Brain pericyte (primary cell): Measurements from ENCODE around the gene PLK1.
"Not testable (repeated sequence)": the region's sequence is repeated elsewhere in the genome, so short reads cannot be mapped to it uniquely, and the experiment has no call there.

Source experiments
- DNase-seq: peaks from one replicate; pipeline ENCODE4 v3.0.0-alpha.2; 2012; ENCODE audit warnings: low read depth, low spot score

PLK1 gene

DNA sequence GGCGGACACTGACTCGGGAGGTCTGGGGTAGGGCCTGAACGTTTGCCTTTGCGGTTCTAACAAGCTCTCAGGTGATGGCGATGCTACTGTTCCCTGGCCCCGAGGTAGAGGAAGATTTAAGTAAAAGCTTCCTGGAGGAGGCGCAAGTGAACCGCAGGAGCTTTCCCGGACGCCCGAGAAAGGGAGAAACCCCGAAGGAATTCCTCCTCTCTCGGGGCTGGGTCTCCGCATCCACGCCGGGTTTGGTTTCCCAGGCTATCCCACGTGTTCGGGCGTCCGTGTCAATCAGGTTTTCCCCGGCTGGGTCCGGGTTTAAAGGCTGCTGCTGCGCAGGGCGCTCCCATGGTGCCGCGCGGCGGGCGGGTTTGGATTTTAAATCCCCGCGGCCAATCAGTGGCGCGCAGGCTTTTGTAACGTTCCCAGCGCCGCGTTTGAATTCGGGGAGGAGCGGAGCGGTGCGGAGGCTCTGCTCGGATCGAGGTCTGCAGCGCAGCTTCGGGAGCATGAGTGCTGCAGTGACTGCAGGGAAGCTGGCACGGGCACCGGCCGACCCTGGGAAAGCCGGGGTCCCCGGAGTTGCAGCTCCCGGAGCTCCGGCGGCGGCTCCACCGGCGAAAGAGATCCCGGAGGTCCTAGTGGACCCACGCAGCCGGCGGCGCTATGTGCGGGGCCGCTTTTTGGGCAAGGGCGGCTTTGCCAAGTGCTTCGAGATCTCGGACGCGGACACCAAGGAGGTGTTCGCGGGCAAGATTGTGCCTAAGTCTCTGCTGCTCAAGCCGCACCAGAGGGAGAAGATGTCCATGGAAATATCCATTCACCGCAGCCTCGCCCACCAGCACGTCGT lies at the start of gene PLK1:
PLK1 (plus strand) TSS at position 460 of the 844 bp plus-strand sequence; CDS start at position 504, 44 bp downstream.
- DNase-seq, result peak; percentile 27

- DNase-seq, result no peak
Measured at GRCh38 chr16:23629516-23629915, 49.2 kb upstream of the PLK1 start.

DNA sequence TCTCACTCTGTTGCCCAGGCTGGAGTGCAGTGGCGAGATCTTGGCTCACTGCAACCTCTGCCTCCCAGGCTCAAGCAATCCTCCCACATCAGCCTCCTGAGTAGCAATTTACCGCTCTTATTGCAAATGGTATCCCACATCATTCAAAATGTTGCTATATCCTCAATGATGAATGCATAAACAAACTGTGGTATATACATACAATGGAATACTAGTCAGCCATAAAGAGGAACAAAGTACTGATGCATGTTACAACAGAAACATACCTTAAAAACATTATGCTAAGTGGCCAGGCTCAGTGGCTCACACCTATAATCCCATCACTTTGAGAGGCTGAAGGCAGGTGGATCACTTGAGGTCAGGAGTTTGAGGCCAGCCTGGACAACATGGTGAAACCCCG lies 46.8 kb upstream of the PLK1 start:
- DNase-seq, result not testable (repeated sequence)

DNA sequence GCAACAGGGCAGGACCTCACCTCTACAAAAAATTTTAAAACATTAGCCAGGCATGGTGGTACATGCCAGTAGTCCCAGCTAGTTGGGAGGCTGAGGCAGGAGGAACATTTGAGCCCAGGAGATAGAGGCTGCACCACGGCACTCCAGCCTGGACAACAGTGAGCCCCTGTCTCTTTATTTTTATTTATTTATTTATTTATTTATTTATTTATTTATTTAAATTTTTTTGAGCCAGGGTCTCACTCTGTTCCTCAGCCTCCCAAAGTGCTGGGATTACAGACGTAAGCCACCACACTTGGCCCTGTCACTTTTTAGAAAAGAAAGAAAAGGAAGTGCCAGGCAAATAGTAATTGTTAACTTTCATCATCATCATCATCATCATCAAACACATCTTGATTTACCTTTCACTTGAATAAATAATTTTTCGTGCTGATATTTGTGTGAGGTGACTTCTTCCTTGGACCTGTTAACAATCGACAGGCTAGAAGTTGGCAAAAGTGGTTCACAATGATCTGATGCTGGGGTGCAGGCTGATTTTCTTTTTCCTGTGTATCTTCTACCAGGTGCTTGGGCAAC lies 44.1 kb upstream of the PLK1 start:
- DNase-seq, result no peak

DNA sequence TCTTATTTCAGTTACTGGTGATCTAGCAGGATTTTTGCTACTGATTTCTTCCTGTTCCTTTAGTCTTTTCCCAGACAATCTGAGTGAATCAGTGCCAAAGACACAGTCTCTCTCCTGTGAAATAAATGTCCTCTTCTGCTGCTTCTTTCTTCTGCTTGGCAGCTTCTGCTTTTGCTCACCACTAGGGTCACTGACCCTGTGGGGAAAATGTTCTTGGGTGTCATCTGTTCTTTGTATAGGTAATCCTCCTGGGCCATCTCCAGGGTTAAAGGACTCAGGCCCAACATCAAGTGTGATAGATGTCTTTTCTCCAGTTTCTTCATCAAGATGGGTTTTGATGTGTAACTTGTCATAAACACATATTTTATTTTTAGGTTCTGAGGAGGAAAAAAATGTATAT lies 42.7 kb upstream of the PLK1 start:
- DNase-seq, result no peak

DNA sequence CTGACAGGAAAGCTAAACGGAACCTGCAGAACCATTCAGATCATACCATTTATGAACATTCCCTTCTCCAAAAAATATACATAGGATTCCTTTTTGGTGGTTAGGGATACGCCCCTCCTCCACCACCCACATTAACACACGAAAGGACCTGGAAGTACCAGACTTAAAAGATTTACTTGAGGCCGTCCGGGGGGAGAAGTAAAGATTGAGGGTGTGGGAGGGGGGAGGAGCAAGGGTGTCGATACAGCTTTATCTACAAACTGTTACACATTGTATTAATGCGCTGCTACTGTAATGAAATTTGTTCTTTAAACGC lies 38.1 kb upstream of the PLK1 start:
- no peak for DNase-seq

DNA sequence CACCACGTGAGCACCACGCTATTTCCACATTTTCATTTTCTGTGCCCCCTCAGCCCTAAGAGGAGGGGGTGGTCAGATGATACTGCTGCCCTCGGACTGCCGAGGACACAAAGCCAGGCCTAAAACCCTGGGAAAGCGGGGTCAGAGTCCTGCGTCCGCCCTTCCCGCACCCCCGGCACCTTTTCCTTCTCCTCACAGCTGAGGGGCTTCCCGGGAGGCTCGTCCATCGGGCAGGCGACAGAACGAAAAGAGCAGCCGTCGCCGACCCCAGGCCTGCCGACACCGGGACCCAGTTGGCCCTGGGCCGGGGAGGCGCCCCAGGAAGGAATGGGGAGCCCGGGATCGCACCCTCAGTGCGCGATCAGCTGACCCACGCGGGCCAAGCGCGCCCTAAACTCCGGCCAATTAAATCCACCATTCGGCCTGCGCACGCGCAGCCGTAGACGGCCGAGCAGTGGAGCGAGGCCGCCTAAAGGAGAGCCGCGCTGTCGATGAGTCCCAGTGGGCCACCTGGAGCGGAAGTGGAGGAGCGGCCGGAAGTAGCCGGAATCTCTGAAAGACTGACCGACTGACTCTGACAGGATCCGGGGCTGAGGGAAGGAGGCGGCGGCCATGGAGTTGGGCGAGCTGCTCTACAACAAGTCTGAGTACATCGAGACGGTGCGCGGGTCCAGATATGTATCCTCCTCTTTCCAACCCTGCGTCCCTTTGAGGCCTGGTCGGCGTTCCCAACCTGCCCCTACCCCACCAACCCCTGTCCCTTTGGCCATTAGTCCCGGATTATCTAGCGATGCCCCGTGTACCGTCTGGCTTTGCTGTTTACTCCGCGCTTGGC lies 37.5 kb upstream of the PLK1 start, which contains the start of the genes DCTN5 and PALB2:
DCTN5 (plus strand) TSS at position 536 of the 835 bp plus-strand sequence; CDS start at position 613, 77 bp downstream.
PALB2 (minus strand) TSS at position 380 of the 835 bp plus-strand sequence; CDS start at position 227, 153 bp downstream.
- peak; percentile 77 for DNase-seq

GRCh38 chr16:23642246-23642774 lies 36.4 kb upstream of the PLK1 start:
- DNase-seq, result no peak

DNA sequence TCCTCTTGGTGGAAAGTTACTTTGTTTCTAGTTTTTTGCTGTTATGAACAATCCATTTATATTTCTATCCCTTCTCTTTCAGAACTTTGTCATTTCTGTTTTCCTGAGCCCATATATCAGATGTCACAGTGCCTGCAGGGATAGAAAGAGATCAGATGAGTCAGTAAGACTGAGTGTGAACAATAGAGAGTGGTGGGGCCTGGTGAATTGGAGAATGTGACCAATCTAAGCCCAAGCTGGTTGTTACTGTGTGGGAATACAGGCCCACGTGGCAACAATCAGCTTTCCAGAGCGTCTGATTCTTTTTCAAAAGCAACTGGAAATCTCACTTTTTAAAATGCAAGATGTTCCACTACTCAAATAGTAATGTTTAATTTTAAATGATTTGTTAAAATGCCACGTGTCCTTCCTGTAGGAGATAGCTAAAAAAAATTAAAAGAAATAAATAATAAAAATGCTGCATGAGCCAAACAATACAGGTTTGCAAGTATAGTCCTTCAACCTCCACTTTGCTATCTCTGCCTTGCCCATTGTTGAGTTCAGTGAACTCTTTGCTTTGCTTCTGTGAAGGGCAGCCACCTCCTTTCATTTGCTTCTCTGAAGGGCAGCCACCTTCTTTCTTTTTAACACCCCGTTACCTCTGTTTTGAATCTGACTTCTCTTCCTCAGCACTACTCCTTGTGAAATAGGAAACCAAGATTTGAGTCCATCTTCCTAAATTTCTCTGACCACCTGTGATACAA lies 27.8 kb upstream of the PLK1 start:
- no peak for DNase-seq

DNA sequence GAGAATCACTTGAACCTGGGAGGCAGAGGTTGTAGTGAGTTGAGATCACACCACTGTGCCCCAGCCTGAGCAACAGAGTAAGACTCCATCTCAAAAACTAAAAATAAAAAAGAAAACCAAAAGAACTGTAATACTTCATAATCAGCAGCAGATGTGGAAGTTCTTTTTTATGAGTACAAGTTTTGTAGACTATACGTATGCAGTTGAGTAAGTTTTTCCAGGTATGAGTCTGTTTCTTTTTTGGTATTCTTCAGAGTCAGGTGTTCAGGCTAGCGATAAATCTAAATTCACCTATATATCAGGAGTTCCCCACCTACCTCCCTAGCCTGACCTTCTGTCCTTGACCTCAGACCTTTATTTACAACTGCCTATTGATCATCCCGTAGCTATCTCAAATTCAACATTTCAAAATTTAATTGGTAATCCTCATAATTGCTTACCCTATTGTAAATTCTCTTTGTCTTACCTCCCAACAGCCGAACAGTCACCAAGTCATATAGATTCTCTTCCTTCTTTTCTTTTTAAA lies 26.7 kb upstream of the PLK1 start:
- no peak for DNase-seq

DNA sequence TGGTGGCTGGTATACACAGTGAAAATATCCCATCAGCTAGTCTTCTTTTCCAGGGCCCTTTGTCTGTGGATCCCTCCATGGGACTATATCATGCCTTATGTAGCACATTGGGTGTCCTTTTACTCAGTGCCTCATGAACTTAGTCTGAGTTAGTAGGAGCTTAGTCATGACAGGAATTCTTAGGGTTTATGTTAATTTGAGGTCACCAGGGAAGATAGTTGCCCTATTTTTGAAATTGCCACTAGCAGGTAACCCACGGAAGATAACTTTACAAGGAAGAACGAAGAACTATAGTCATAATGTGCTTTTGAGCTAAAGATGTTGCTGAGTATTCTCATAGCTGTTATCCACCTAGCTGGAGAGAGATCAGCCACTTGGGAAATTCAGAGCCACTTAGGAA lies 14.8 kb upstream of the PLK1 start:
- no peak for DNase-seq

DNA sequence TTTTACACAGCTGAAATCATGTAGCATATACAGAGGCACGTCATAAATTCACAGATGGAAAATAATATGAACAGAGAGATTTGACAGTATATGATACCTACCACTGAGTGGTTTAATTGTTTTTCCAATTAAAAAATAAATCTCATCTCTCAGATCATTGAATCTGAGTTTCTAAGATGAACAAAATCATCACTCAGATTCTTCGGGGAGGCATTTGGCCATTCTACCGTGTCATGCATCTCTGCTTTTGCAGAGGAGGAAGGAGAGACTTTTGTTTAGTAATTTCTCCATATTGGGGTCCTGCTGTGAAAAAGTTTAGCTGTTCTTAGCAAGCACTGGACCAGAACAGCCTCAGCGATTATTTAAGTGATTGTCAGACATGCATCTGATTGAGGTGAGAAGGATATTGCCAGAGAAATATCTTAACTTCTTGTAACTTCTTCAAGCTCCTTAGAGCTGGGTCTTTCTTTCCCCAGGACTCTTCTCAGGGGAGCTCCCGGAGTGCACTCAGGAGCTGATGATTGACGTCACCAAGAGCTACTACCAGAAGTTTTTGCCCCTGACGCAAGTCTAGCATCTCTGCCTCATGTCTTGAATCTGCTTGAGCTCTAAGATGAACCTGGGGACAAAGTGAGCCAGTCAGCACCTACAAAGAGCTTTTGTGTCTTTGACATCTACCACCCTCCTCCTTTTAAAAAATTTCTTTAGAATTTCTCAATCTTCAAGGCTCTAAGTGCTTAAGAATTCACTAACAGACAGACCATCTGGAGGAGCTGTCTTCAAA lies 11.9 kb upstream of the PLK1 start:
- no peak for DNase-seq

- no peak for DNase-seq
Measured at GRCh38 chr16:23667355-23667659, 11.4 kb upstream of the PLK1 start.

- DNase-seq, result no peak
Measured at GRCh38 chr16:23668225-23668624, 10.5 kb upstream of the PLK1 start.

DNA sequence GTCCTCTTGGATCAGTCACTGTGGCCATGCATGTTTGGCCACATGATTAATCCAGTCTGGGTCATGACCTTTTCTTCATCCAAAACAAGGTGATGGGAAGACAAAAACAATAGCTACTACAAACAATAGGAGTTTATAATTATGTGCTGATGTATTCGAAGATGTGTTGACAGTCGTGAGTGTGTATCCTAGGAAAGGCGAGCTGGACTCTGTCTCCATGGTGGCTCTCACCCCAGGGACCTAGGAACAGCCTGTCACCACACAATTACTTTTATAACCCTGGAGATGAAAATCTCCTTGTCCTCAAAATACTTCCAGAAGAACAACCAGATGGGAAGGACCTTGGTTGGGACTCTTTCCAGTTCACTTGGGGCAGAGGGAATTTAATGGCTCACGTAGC lies 9.8 kb upstream of the PLK1 start:
- DNase-seq, result no peak

GRCh38 chr16:23670137-23670776 lies 8.4 kb upstream of the PLK1 start:
- DNase-seq, result no peak

DNA sequence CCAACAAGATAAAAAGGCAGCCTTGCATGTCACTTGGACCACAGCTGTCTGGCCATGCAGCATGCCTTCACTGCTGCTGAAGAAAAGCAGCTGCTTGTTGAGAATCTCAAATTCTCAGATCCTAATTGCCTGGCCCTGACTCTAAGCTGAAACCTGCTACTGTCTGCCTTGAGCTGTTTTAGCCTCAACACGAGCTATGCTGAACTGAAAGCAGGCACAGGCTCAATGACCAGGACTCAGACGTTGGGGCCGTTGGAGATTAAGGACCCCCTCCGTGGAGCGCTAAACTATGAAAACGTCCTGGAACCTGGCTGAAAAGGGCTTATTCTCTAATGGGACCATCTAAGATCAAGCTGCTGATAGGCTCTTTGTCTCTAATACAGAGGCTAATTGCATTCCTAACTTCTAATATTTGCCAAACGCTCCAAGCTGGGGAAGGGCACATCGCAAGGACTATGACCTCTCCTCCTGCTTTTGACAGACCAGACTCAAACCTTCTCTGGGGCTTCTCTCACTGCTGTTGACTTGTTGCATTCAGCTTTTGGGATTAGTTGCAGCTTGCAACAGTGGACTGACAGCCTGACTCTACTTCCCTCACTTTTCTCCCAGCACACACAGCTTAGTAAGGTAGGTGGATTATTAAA lies 4.6 kb upstream of the PLK1 start:
- no peak for DNase-seq

DNA sequence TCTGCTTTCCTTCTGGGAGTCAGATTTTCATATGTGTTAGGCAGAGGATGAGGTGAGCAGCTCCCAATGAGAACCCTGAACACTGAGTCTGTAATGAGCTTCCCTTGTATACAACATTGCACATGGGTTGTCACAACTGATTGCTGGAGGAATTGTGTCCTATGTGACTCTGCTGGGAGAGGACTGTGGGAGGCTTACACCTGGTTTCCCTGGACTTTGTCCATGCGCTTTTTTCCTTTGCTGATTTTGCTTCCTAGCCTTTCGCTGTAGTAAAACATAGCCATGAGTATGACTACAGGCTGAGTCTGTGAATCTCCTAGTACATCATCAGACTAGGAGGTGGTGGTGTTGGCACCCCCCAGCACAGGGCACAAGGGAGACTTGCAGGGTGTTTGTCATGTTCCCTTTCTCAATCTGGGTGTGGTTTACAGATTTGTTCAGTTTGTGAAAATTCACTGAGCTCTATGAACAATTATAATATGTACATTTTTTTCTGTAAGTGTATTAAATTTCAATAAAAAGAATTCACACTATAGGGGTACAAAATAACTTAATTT lies 1.7 kb upstream of the PLK1 start:
- no peak for DNase-seq
